Loucy (cell line): Measurements from ENCODE around the gene TMOD4.

ENCODE experiments used
- CTCF ChIP-seq: fragments of 200-600 bp; sonication (generic); conservative IDR thresholded peaks from 2 replicates; pipeline ENCODE4 v1.5.1; 2014; ENCODE audit warnings: mild to moderate bottlenecking, antibody characterized with exemption, low read length
- EZH2phosphoT487 ChIP-seq: fragments of 200-600 bp; IDR thresholded peaks from 2 replicates; pipeline ENCODE4 v1.6.1; 2018; ENCODE audit warnings: antibody characterized with exemption, mild to moderate bottlenecking, moderate library complexity, borderline replicate concordance

GRCh38 chr1:151146412-151147131, 29.2 kb downstream of the TMOD4 start, which contains the start of gene SEMA6C:
- TF ChIP-seq CTCF: no peak
- no peak for TF ChIP-seq EZH2phosphoT487
